Mesangial cell (primary cell): ENCODE measurements around the gene SEMA4A. TPM values are rescaled to one million over a fixed set of nuclear protein-coding genes. Genes with fewer than 3 reads are reported as not detected.

Source experiments
- total RNA-seq: library from RNA; depleted of rRNA; stranded (reverse); fragments of >200 nt; gene quantifications from 2 replicates; pipeline ENCODE4 v1.2.3, GENCODE V29; 2015

The SEMA4A gene
- total RNA-seq, result 0.49 and 2.4 TPM in 2 replicates

GRCh38 chr1:156153362-156153761 lies at the start of gene SEMA4A:
Gene SEMA4A (plus strand): TSS chr1:156153585. CDS start chr1:156154579, 994 bp downstream.

GRCh38 chr1:156114101-156114918 lies 39.1 kb upstream of the SEMA4A start, which contains the start of gene LMNA:
Gene LMNA (plus strand): TSS chr1:156114711. CDS start chr1:156114919, 208 bp downstream.

GRCh38 chr1:156193488-156194299 lies 40.3 kb downstream of the SEMA4A start, which contains the start of gene SLC25A44:
Gene SLC25A44 (plus strand): TSS chr1:156194104. CDS start chr1:156199848, 5,744 bp downstream.

GRCh38 chr1:156212833-156213643 lies 59.7 kb downstream of the SEMA4A start, which contains the start of gene PMF1:
Gene PMF1 (plus strand): TSS chr1:156213007. CDS start chr1:156213016, 9 bp downstream.

Other genes with a start within 250 kb of the SEMA4A start
- 13.9 and 22.4 TPM in 2 replicates for gene RIT1, start 242.2 kb upstream of the SEMA4A start, total RNA-seq
- 16.3 and 23.2 TPM in 2 replicates for gene KHDC4, start 219.2 kb upstream of the SEMA4A start, total RNA-seq
- not detected in 2 replicates for gene RXFP4, start 211.9 kb upstream of the SEMA4A start, total RNA-seq
- gene ARHGEF2, start 175.0 kb upstream of the SEMA4A start, total RNA-seq, result 57.4 and 79.0 TPM in 2 replicates
- 604 TPM in 2 replicates for gene SSR2, start 132.6 kb upstream of the SEMA4A start, total RNA-seq
- gene UBQLN4, start 99.8 kb upstream of the SEMA4A start, total RNA-seq, result 22.8 and 27.9 TPM in 2 replicates
- gene LAMTOR2, start 98.8 kb upstream of the SEMA4A start, total RNA-seq, result 79.5 and 116 TPM in 2 replicates
- 0.89 and 1.3 TPM in 2 replicates for gene RAB25, start 92.4 kb upstream of the SEMA4A start, total RNA-seq
- gene MEX3A, start 71.1 kb upstream of the SEMA4A start, total RNA-seq, result 15.6 and 23.7 TPM in 2 replicates
- gene LMNA, start 38.9 kb upstream of the SEMA4A start, total RNA-seq, result 315 and 512 TPM in 2 replicates
- gene SLC25A44, start 40.5 kb downstream of the SEMA4A start, total RNA-seq, result 15.2 and 17.6 TPM in 2 replicates
- 70.9 and 77.5 TPM in 2 replicates for gene PMF1, start 59.4 kb downstream of the SEMA4A start, total RNA-seq
- gene BGLAP, start 88.6 kb downstream of the SEMA4A start, total RNA-seq, result 0.51 TPM in 1 of 2 replicates, not detected in the other
- gene PAQR6, start 94.5 kb downstream of the SEMA4A start, total RNA-seq, result 0.49 and 1.0 TPM in 2 replicates
- gene SMG5, start 129.2 kb downstream of the SEMA4A start, total RNA-seq, result 54.9 and 59.6 TPM in 2 replicates
- gene TMEM79, start 130.7 kb downstream of the SEMA4A start, total RNA-seq, result 1.8 and 2.0 TPM in 2 replicates
- gene GLMP, start 142.1 kb downstream of the SEMA4A start, total RNA-seq, result 76.4 and 179 TPM in 2 replicates
- not detected in 2 replicates for gene VHLL, start 145.7 kb downstream of the SEMA4A start, total RNA-seq
- 315 and 547 TPM in 2 replicates for gene CCT3, start 184.7 kb downstream of the SEMA4A start, total RNA-seq
- gene TSACC, start 184.9 kb downstream of the SEMA4A start, total RNA-seq, result 0.76 TPM in 1 of 2 replicates, not detected in the other
- gene RHBG, start 215.6 kb downstream of the SEMA4A start, total RNA-seq, result not detected in 2 replicates